Sigmoid colon (tissue), 7 donors: Measurements from ENCODE around the gene R3HDM2. TPM values are rescaled to one million over a fixed set of nuclear protein-coding genes. Genes with fewer than 3 reads are reported as not detected.

Experiments
- DNase-seq: peaks from one replicate; pipeline ENCODE4 v3.0.0-alpha.2; 2019
- H3K27ac ChIP-seq, 4 donors: fragments of 200-600 bp; sonication (generic); one replicate each; pipeline ENCODE4 v1.5.1; 2016 to 2019; ENCODE audit warnings: mild to moderate bottlenecking in 1 of 4
- H3K27me3 ChIP-seq, 3 donors: fragments of 200-600 bp; sonication (generic); one replicate each; pipeline ENCODE4 v1.5.1; 2019; ENCODE audit warnings: mild to moderate bottlenecking in 1 of 3
- H3K36me3 ChIP-seq, 4 donors: fragments of 200-600 bp; sonication (generic); one replicate each; pipeline ENCODE4 v1.5.1; 2016 to 2019
- H3K4me1 ChIP-seq, 4 donors: fragments of 200-600 bp; sonication (generic); one replicate each; pipeline ENCODE4 v1.5.1; 2017 to 2019
- H3K4me3 ChIP-seq, 4 donors: fragments of 200-600 bp; sonication (generic); one replicate each; pipeline ENCODE4 v1.5.1; 2017 to 2019; ENCODE audit warnings: mild to moderate bottlenecking in 2 of 4, moderate library complexity in 1 of 4
- H3K9me3 ChIP-seq, 4 donors: fragments of 200-600 bp in 3 of 4; sonication (generic) in 3 of 4; one replicate each; pipeline versions ENCODE4 v1.5.1 to v1.6.1; 2013 to 2019
- EP300 ChIP-seq, 4 donors: sonication (generic); formaldehyde crosslinking; IDR thresholded peaks; one replicate each; pipeline ENCODE4 v1.6.1; 2017; ENCODE audit warnings: antibody characterized with exemption in 4 of 4
- POLR2A ChIP-seq, 2 donors: fragments of 450-650 bp; IDR thresholded peaks; one replicate each; pipeline ENCODE4 v1.6.1; 2016; ENCODE audit warnings: antibody characterized with exemption in 2 of 2, mild to moderate bottlenecking in 2 of 2, moderate library complexity in 2 of 2
- POLR2AphosphoS5 ChIP-seq, 4 donors: sonication (generic); formaldehyde crosslinking; IDR thresholded peaks; one replicate each; pipeline ENCODE4 v1.6.1; 2017; ENCODE audit warnings: antibody characterized with exemption in 4 of 4
- WGBS, 2 donors: extraction: QIAGEN DNeasy Blood & Tissue Kit; methylation state at CpG; one replicate each; pipeline ENCODE4 v1.1.7; 2013; 5-methylcytosine and 5-hydroxymethylcytosine counted together
- intact Hi-C: fragments of 100-400 bp; cut with DNase I; formaldehyde crosslinking; loops from one replicate; pipeline ENCODE4 v1.15.1; 2023
- polyA plus RNA-seq, 3 donors: library from polyadenylated mRNA; stranded (reverse); fragments of 200-250 nt; gene quantifications; one replicate each; pipeline ENCODE4 v1.2.3, GENCODE V29; 2013
- total RNA-seq, 4 donors: library from RNA; depleted of rRNA; stranded (reverse); fragments of >200 nt; gene quantifications; one replicate each; pipeline ENCODE4 v1.1.0, GENCODE V29; 2016
- TF ChIP-seq, protein P1 (sequence below), 4 experiments: fragments of 450-650 bp in 3 of 4; fragments of 200-600 bp in 1 of 4; IDR thresholded peaks; one replicate each; pipeline ENCODE4 v1.5.1; 2016 to 2019; ENCODE audit warnings: antibody characterized with exemption in 4 of 4, mild to moderate bottlenecking in 3 of 4, moderate library complexity in 2 of 4
- donor health status: healthy with polysubstance abuse.
- donor health status: Bipolar disorder and iron deficiency.
- donor health status: healthy.

Gene R3HDM2
- total and polyA plus RNA-seq, 7 donors: 10.9 to 37.7 (median 28.3) TPM

DNA sequence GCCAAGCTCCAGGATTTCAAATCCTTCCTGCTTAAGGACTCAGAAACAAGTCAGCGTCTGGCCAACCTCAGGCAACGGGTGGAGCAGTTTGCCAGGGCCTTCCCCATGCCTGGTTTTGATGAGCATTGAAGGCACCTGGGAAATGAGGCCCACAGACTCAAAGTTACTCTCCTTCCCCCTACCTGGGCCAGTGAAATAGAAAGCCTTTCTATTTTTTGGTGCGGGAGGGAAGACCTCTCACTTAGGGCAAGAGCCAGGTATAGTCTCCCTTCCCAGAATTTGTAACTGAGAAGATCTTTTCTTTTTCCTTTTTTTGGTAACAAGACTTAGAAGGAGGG is 196.6 kb downstream of the R3HDM2 start:
- Histone ChIP-seq H3K9me3 (no peaks in the 10 kb centered on the region), H3K27me3 (peaks cover 19 to 40% (median 36%) of the 10 kb centered on the region in 3 donors), H3K27ac (no peak overlapping the region), H3K4me1 (peaks cover 0 to 35% (median 25%) of the 10 kb centered on the region in 4 donors), H3K36me3 (peaks cover 4 to 39% (median 20%) of the 10 kb centered on the region in 4 donors), H3K4me3 (no peak overlapping the region)
- 87 to 93% methylated on average over 3 of the region's 3 CpGs for WGBS, 2 donors
- TF ChIP-seq, protein P1, sequence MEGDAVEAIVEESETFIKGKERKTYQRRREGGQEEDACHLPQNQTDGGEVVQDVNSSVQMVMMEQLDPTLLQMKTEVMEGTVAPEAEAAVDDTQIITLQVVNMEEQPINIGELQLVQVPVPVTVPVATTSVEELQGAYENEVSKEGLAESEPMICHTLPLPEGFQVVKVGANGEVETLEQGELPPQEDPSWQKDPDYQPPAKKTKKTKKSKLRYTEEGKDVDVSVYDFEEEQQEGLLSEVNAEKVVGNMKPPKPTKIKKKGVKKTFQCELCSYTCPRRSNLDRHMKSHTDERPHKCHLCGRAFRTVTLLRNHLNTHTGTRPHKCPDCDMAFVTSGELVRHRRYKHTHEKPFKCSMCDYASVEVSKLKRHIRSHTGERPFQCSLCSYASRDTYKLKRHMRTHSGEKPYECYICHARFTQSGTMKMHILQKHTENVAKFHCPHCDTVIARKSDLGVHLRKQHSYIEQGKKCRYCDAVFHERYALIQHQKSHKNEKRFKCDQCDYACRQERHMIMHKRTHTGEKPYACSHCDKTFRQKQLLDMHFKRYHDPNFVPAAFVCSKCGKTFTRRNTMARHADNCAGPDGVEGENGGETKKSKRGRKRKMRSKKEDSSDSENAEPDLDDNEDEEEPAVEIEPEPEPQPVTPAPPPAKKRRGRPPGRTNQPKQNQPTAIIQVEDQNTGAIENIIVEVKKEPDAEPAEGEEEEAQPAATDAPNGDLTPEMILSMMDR (IDR thresholded peaks at IDR 0.05): no peak
- no peak for TF ChIP-seq POLR2AphosphoS5 (IDR thresholded peaks at IDR 0.05)
- no peak for TF ChIP-seq EP300 (IDR thresholded peaks at IDR 0.05)
- TF ChIP-seq POLR2A (IDR thresholded peaks at IDR 0.05): no peak
- no peak for DNase-seq
- intact Hi-C loops: no loop called here

GRCh38 chr12:57233357-57234232 is 197.2 kb downstream of the R3HDM2 start:
- WGBS, 2 donors: 91 to 92% methylated on average over 15 of the region's 15 CpGs
- H3K4me3 ChIP-seq: no peak overlapping the region
- intact Hi-C loops: no loop called here

DNA sequence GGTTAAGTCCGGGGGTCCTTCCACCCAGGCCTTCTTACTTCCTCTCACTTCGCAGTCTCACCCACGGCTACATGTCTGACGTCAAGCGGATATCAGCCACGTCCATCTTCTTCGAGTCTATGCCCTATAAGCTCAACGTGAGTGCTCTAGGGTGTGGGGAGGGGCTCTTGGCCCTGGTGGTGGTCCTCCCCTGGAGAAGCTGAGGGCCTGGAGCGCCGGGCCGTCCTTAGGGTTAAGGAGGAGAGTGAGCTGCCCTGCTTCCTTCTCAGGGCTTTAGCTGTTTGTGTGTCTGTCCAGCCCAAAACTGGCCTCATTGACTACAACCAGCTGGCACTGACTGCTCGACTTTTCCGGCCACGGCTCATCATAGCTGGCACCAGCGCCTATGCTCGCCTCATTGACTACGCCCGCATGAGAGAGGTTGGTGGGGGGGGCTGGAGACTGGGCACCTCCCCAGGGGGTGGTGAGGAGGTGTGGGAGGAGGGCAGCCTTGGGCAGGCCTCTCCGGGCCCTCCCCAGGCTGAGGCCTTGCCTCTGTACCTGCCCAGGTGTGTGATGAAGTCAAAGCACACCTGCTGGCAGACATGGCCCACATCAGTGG is 198.6 kb downstream of the R3HDM2 start:
- H3K4me3 ChIP-seq: no peak overlapping the region
- peaks cover 5 to 30% (median 25%) of the 10 kb centered on the region in 3 donors for H3K27me3 ChIP-seq
- peaks cover 4 to 39% (median 20%) of the 10 kb centered on the region in 4 donors for H3K36me3 ChIP-seq
- no peak overlapping the region for H3K27ac ChIP-seq
- WGBS, 2 donors: 93 to 94% methylated on average over 19 of the region's 19 CpGs
- H3K4me1 ChIP-seq: peaks cover 0 to 23% (median 15%) of the 10 kb centered on the region in 4 donors
- intact Hi-C loops: no loop called here
- DNase-seq: no peak
- H3K9me3 ChIP-seq: no peaks in the 10 kb centered on the region
- TF ChIP-seq, protein P1 (IDR thresholded peaks at IDR 0.05): no peak
- TF ChIP-seq POLR2A (IDR thresholded peaks at IDR 0.05) (no peak), POLR2AphosphoS5 (IDR thresholded peaks at IDR 0.05) (no peak), EP300 (IDR thresholded peaks at IDR 0.05) (no peak)

More at GRCh38 chr12:57233357-57234232, 197.2 kb downstream of the R3HDM2 start:
- no peak for TF ChIP-seq POLR2AphosphoS5 (IDR thresholded peaks at IDR 0.05)
- TF ChIP-seq, protein P1 (IDR thresholded peaks at IDR 0.05): no peak
- TF ChIP-seq EP300 (IDR thresholded peaks at IDR 0.05): no peak
- no peak for TF ChIP-seq POLR2A (IDR thresholded peaks at IDR 0.05)
- H3K36me3 ChIP-seq: peaks cover 4 to 39% (median 20%) of the 10 kb centered on the region in 4 donors
- no peak overlapping the region for H3K27ac ChIP-seq
- H3K4me1 ChIP-seq: peaks cover 0 to 33% (median 24%) of the 10 kb centered on the region in 4 donors
- H3K9me3 ChIP-seq: no peaks in the 10 kb centered on the region
- H3K27me3 ChIP-seq: peaks cover 19 to 36% (median 34%) of the 10 kb centered on the region in 3 donors
- DNase-seq: no peak

- 94 to 95% methylated on average over 13 of the region's 13 CpGs for WGBS, 2 donors
- Histone ChIP-seq H3K27me3 (peaks cover 10 to 30% (median 23%) of the 10 kb centered on the region in 3 donors), H3K4me3 (no peak overlapping the region), H3K36me3 (peaks cover 4 to 39% (median 20%) of the 10 kb centered on the region in 4 donors), H3K27ac (no peak overlapping the region), H3K4me1 (peaks cover 0 to 27% (median 18%) of the 10 kb centered on the region in 4 donors), H3K9me3 (no peaks in the 10 kb centered on the region)
- TF ChIP-seq, protein P1 (IDR thresholded peaks at IDR 0.05): no peak
- no peak for TF ChIP-seq POLR2AphosphoS5 (IDR thresholded peaks at IDR 0.05)
- no peak for TF ChIP-seq EP300 (IDR thresholded peaks at IDR 0.05)
- no peak for DNase-seq
- intact Hi-C loops: no loop called here
Observed at GRCh38 chr12:57231276-57232021, 199.4 kb downstream of the R3HDM2 start.
